HG03354 (cell line): ENCODE results near the gene GPR89A.
"Not testable (repeated sequence)": the region's sequence is repeated elsewhere in the genome, so short reads cannot be mapped to it uniquely, and the experiment has no call there.

ENCODE experiments used
- ATAC-seq: cut with Tn5 transposase; IDR thresholded peaks from one replicate; pipeline ENCODE4 v1.9.1; 2021; ENCODE audit warnings: mild to moderate bottlenecking; ENCODE audit not compliant: unreplicated experiment, poor library complexity, severe bottlenecking

The GPR89A gene

DNA sequence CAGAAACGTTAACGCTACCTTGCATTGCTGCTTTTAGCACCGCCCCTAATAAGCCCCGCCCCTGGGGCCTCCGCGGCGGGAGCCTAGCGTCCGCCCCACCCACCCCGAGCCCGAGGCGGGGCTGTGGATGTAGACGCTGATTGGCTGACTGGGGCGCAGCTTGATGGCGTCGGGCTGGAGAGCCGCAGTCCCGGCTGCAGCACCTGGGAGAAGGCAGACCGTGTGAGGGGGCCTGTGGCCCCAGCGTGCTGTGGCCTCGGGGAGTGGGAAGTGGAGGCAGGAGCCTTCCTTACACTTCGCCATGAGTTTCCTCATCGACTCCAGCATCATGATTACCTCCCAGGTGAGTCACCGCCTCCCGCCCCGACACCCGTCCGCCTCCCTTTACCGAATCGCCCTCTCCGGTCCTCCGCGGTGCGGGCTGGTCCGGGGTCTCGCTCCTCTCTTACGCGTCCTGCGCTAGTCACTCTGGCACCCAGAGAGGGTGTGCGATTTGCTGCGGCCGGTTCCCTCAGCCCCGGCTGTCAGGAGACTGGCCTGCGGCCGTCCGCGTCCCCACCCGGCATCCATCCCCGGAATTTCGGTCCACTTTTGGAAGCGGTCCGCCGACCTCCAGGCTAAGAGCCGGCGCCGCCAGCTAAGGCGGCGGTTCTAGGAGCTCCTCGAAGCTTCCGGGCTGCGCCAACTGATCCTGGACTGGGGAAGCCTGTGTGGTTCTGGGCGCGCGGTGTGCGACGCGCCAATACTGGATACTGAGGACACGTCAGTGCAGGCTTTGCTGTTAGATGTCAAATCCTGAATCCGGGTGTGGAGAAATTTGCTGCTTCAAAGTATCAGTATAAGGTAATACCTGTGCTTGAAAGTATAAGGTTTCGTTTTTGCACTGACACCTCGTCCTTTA lies at the start of gene GPR89A:
GPR89A (plus strand) TSS at position 156 of the 901 bp plus-strand sequence; CDS start at position 302, 146 bp downstream.
- peak; percentile 95 for ATAC-seq

DNA sequence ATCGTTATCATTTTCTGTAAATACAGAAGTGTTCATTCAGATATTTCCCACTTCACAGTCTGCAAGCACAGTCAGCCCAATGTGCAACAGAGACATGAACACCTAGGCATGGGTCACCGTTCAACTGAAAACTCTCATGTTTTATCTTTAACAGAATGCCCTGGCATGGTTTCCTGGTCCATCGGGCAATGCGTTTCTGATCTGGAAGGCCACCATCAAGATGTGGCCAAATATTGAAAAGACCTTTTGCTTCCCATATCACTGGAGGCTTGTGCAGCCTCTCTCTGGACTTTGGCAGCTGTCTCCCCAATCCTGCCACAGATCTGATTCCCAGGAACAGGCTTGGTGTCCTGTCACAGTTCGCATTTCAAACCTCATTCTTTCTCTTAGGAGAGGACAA lies 21.0 kb upstream of the GPR89A start:
- not testable (repeated sequence) for ATAC-seq

DNA sequence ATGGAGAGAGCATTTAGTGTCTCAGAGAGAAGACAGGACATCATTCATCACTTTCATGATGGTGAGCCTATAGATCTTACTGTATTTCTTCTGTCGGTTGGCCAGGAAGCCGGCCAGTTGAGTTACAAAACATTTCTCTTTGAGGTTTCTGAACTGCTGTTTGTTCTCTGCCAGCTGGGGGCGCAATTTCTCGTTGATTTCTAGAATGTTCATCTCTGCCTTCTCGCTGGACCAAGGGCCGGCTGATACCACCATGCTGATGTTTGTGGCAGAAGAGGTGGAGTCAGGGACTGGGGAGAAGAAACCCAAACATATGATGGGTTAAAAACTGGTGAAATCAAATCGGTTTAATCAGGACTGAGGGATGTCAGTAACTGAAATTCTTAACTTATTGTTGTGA lies 17.0 kb upstream of the GPR89A start:
- ATAC-seq = not testable (repeated sequence)

DNA sequence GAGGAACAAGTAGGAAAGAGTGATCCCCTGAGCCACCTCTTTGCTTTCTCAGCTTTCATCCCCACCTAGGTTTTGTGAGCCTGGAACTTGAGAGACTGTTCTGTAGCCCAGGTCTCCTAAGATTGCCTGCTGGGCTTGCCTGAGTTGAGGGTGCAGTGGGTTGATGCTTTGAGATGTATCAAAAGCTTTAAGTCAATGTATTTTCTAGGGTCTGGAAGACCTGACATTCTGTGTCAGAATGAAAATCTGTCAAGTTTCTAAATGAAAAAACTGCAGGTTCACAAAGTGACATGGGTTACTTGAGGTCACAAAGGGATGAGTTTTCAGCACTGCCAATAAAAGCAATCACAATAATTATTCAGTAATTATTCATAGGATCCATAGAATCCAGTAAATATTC lies 15.4 kb upstream of the GPR89A start:
- ATAC-seq = not testable (repeated sequence)

DNA sequence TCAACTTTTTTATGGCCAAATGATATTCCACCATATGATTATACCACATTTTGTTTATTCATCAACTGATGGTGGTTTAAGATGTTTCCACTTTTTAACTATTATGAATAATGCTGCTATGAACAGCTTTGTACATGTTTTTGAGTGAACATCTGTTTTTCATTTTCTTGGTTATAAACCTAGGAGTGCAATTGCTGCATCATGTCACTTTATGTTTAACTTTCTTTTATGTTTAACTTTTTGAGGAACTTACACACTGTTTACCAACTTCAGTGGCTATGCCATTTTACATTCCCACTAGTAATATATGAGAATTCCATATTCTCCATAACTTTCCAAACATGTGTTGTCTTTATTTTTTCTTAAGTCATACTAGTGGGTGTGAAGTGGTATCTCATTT lies 12.4 kb upstream of the GPR89A start:
- ATAC-seq = not testable (repeated sequence)

DNA sequence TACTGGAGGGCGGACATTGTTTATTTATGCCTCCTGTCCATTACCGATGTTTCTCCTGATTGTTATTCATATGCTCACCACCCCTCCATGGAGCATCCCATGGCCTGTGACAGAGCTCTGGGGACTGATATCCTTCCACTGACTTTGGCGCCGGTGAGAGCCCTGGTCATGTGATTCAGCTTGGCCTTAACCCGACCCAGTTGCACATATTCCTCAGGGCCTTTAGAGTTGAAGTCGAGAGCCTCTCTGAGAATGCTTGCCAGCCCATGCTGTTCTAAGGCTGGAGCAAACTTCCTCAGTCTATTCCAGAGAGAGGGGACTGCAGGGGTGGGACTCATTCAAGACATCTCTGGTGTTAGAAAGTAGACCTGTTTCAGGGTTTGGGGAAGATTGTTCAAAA lies 11.6 kb upstream of the GPR89A start:
- ATAC-seq = not testable (repeated sequence)

DNA sequence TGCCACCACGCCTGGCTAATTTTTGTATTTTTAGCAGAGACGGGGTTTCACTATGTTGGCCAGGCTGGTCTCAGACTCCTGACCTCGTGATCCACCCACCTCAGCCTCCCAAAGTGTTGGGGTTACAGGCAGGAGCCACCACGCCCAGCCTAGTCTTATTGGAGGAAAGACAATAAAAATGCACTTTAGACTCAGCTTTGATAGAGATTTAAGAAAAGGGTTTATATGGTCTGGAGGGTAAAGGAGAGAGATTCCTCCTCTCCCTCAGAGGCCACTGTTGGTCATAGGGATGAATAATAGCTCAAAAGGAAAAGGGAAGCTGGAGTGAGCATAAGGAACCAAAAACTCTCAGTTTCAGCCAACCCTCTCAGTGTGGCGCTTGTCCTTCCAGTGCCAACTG lies 8.4 kb upstream of the GPR89A start:
- not testable (repeated sequence) for ATAC-seq

DNA sequence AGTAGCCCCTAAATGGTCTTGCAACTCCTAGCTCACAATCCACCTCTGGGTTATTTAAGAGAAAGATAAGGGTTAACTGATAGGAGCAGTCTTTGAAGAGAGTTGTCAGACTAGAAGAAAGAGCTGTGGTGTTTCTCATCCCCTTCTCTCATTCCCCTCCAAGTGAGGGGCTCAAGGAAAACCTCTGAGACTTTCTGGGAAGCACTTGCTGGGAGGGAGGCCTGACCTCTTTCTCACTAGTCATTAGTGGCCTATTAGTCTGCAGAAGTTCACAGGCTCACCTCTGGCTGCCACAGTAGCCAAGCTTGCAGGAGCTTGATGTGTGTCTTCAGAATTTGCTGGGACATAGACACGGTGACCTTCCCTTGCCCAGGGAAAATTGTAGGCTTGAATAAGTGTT lies 6.2 kb upstream of the GPR89A start:
- ATAC-seq = no peak

DNA sequence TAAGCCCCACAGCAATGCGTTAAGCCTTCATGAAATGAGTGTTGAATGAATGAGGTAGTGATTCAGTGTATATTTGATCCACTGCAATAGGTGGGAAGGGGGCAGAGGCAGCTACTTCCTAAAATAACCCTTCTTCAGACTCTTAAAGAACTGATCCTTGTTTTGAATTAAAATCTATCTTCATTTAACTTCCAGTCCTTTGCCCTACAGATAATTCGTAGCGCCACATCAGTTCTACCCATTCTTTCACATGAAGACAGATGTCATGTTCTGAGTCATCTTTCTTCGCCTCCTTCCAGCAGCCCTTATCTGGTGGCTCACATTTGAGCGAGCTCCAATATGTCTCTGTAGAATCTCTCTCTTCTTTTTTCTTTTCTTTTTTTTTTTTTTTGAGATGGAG lies 948 bp upstream of the GPR89A start:
- ATAC-seq = not testable (repeated sequence)

DNA sequence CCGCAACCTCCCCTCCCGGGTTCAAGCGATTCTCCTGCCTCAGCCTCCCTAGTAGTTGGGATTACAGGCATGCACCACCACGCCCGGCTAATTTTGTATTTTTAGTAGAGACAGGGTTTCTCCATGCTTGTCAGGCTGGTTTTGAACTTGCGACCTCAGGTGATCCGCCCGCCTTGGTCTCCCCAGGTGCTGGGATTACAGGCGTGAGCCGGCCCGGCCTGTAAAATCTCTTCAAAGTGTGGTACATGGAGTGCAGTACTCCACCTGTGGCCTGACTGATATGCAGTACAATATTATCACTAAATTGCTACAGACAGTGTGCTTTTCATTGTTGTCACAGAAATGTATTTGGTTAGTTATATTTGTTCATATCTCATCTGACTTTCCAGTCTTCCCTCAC lies 499 bp upstream of the GPR89A start:
- ATAC-seq = not testable (repeated sequence)

DNA sequence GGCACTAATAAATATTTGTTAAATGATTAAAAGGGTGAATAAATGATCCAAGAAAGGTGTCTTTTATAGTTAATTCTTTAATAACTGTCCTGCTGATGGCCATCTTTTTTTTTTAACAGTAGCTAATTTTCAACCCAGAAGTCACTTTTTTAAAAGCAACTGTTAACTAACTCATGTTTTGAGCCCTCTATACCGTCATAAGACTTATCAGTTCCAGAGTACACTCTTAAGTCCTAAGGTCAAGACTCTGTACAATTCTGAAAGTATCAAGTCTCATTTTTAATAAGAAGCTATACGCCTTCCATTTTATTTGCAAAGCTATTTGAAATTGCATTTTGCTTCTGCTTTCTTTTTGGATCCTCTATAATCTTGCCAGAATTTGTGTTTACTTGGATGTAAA lies 3.0 kb downstream of the GPR89A start:
- not testable (repeated sequence) for ATAC-seq

DNA sequence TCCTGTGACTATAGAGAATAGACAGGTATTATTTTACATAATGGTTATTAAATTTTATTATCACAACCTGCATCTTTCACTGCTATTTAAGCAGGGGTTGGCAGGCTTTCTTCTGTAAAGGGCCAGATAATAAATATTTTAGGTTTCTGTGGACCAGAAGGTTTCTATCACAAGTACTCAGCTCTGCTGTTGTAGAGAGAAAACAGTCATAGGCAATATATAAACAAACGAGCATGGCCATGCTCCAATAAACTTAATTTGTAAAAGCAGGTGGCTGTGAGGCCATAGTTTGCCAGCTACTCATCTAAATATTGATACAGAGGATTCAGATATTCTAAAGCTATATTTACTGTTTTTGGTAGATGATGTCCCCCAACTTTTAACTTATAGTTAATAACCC lies 12.3 kb downstream of the GPR89A start:
- not testable (repeated sequence) for ATAC-seq

DNA sequence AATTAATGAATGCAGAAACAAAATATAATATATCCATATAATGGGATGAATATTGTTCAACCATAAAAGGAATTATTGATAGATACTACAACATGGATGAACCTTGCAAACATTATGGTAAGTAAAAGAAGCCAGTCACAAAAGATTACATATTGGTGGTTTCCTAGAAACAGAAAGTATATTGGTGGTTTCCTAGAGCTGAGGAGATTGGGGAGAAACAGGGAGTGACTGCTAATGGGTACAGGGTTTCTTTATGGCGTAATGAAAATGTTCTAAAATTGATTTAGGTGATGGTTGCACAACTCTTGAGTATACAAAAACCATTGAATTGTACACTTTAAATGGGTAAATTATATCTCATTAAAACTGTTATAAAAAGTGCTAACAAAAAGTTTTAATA lies 14.4 kb downstream of the GPR89A start:
- ATAC-seq = not testable (repeated sequence)

DNA sequence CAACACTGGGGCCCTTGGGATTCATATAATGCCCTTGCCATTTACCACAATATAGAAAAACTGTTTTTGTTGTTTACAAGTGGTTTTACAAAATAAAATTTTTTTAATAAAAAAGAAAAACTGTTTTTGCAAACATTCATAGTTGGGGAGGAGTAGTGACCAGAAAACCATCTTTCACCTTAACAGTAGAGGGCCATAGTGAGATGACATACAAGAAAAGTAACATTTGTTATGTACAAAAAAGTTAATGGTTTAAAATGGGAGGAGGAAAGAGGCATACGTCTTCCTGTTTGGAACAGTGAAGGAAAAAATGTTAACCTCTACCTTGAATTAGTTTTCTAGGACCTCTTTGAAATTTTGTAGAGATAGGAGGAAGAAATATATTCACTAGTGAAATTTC lies 28.4 kb downstream of the GPR89A start:
- ATAC-seq = not testable (repeated sequence)

DNA sequence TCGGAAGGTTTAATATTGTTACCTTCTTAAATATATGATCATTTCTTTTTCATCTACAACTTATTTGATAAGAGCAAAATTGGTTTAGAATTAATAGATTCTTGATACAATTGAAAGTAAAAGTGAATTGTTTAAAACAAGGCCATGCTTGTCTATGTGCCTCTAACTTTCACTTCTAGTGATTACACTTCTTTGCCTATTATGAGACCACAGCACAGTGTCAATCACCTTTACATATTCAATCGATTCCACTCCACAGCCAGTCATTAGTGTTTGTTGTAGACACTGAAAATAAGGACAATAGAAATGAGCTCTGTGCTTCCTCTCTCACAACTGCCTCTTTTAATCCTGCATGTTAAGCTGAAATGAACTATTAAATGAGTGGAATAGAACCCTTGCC lies 34.1 kb downstream of the GPR89A start:
- not testable (repeated sequence) for ATAC-seq

DNA sequence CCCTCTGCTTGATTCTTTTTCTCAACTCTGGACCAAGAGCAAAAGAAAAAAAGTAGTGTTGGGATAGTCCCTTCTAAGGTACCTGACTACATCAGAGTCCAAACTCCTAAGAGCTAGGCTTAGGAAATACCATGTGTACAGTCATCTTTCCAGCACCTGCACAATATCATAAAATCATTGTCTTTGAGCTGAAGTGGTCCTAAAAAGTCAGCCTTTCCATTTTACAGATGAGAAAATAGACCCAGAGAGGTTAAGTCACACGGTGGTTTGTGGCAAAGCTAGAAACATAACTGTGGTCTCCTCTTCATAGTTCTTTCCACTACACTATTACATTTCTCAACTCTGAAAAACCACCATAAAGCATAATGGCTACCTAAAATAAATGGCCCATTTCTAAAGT lies 36.2 kb downstream of the GPR89A start:
- ATAC-seq = not testable (repeated sequence)

DNA sequence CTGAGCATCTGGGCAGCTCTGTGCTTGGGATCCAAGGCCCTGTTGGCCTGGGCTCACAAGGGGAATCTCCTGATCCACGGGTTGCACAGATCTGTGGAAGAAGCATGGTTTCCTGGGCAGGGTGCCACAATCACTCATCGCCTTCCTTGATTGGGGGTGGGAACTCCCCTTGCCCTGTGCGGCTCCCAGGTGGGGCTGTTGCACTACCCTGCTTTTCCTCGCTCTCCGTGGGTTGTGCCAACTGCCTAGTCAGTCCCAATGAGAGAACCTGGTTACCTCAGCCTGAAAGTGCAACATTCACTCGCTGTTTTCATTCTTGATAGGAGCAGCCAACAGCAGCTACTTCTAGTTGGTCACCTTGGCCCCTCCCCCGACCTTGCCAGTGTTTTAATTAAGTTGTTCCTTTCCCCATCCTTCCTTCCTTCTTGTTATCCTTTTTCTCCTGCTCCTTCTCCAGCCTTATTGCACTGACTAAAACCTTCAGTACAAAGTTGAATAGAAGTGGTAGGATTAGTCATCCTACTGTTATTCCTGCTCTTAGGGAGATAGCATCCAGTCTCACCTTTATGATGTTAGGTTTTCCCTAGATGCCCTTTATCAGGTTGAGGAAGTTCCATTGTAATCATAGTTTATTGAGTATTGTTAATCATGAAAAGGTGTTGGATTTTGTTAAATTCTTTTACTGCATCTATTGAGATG lies 48.6 kb downstream of the GPR89A start:
- not testable (repeated sequence) for ATAC-seq

DNA sequence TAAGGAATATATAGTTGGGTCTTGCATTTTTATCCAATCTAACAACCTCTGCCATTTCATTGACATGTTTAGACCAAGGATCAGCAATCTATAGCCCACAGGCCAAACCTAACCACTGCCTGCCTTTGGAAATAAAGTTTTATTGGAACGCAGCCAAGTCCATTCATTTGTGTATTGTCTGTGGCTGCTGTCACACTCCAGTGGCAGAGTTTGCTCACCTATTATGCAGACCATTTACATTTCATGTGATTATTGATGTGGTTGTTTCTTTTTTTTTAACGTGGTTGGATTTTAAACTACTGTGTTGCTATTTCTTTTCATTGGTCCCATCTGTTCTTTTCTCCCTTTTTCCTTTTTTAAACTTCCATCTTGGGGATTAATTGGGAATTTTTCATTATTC lies 54.7 kb downstream of the GPR89A start:
- ATAC-seq = peak; percentile 56

DNA sequence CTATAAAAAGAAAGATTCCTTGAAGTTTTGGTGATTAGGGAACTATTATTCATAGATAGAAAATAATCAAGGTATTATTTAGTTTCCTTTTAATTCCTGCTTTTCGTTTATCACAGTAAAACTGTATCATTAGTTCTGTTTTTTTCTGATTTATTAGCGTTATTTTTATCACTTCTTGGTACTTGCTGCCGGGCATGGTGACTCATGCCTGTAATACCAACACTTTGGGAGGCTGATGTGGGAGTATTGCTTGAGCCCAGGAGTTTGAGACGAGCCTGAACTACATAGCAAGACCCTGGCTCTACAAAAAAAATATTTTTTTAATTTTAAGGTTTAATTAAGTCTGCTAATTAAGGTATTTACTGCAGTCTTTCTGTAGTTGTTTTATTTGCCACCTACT lies 57.2 kb downstream of the GPR89A start:
- not testable (repeated sequence) for ATAC-seq

DNA sequence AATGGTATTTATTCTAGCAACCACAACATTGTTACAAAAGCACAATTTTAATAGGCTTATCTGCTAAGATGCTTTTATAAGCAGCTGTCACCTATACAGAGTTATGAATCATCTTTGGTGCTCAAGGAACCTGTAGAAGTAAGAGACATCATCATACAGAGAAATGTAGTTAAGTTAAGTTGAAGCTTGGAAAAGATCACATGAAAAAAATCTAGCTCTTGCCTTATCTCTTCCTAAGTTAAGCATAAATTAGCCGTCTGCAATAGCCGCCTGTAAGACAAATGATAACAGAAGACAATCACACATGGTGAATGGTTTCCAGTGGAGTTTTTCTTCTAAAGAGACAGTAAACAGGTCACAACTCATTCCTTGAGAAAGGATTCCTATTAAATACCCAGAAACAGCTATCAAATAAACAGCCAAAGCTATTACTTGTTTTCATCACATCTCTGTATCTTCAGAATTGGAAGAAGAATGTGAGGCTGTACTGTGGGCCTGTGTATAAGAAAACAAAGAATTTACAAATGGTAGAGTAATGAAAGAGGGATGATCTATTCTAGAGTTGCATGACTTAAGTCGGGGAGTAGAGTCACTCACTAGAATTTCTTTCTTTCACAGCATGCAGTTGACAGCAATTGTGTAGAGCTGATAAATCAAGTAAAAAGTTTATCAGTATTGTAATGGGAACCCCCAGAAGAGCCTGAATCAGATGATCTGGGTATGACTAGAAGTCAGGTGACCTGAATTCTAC lies 63.4 kb downstream of the GPR89A start:
- not testable (repeated sequence) for ATAC-seq
